ENCODE results near the gene SUCLG2.

SUCLG2 gene

GRCh38 chr3:67648229-67648628 lies 6.2 kb downstream of the SUCLG2 start:
- DNase-seq: no peak

- no peak for DNase-seq
Observed at GRCh38 chr3:67647390-67647878, 7.0 kb downstream of the SUCLG2 start.

- DNase-seq: no peak
Observed at GRCh38 chr3:67646586-67647234, 7.7 kb downstream of the SUCLG2 start.

- DNase-seq: no peak
Observed at GRCh38 chr3:67644827-67645226, 9.6 kb downstream of the SUCLG2 start.

- DNase-seq: no peak
Observed at GRCh38 chr3:67642734-67643133, 11.7 kb downstream of the SUCLG2 start.

- no peak for DNase-seq
Observed at GRCh38 chr3:67642190-67642589, 12.2 kb downstream of the SUCLG2 start.

- DNase-seq: no peak
Observed at GRCh38 chr3:67641451-67641850, 13.0 kb downstream of the SUCLG2 start.

GRCh38 chr3:67640023-67640660 lies 14.3 kb downstream of the SUCLG2 start:
- no peak for DNase-seq

- DNase-seq: no peak
Observed at GRCh38 chr3:67637255-67637900, 17.0 kb downstream of the SUCLG2 start.

- no peak for DNase-seq
Observed at GRCh38 chr3:67635806-67636205, 18.6 kb downstream of the SUCLG2 start.

- DNase-seq: no peak
Observed at GRCh38 chr3:67635257-67635656, 19.2 kb downstream of the SUCLG2 start.

GRCh38 chr3:67630666-67631362 lies 23.6 kb downstream of the SUCLG2 start:
- DNase-seq: no peak

- no peak for DNase-seq
Observed at GRCh38 chr3:67624687-67625086, 29.7 kb downstream of the SUCLG2 start.

- no peak for DNase-seq
Observed at GRCh38 chr3:67624078-67624477, 30.3 kb downstream of the SUCLG2 start.

- no peak for DNase-seq
Observed at GRCh38 chr3:67622652-67623051, 31.8 kb downstream of the SUCLG2 start.

- DNase-seq: no peak
Observed at GRCh38 chr3:67620869-67621268, 33.5 kb downstream of the SUCLG2 start.

GRCh38 chr3:67619991-67620390 lies 34.4 kb downstream of the SUCLG2 start:
- DNase-seq: no peak

GRCh38 chr3:67617518-67617917 lies 36.9 kb downstream of the SUCLG2 start:
- DNase-seq: no peak

- no peak for DNase-seq
Observed at GRCh38 chr3:67616046-67616445, 38.4 kb downstream of the SUCLG2 start.

- DNase-seq: no peak
Observed at GRCh38 chr3:67614195-67614594, 40.2 kb downstream of the SUCLG2 start.

GRCh38 chr3:67610458-67610857 lies 44.0 kb downstream of the SUCLG2 start:
- DNase-seq: no peak

GRCh38 chr3:67609709-67610108 lies 44.7 kb downstream of the SUCLG2 start:
- no peak for DNase-seq

- no peak for DNase-seq
Observed at GRCh38 chr3:67608034-67608433, 46.4 kb downstream of the SUCLG2 start.

GRCh38 chr3:67605377-67605776 lies 49.0 kb downstream of the SUCLG2 start:
- DNase-seq: no peak

Measured in hippocampal formation (tissue), 2 donors.